GM15510 (cell line): ENCODE data around the gene MAP6.

Experiments
- POLR2A ChIP-seq: IDR thresholded peaks from 3 replicates; pipeline ENCODE4 v1.6.1; 2011; ENCODE audit warnings: borderline replicate concordance; ENCODE audit not compliant: insufficient read length; ENCODE audit errors: extremely low read depth

MAP6 gene

GRCh38 chr11:75652936-75653335 lies 15.9 kb downstream of the MAP6 start:
- no peak for TF ChIP-seq POLR2A

- no peak for TF ChIP-seq POLR2A
Observed at GRCh38 chr11:75651218-75651617, 17.6 kb downstream of the MAP6 start.

- no peak for TF ChIP-seq POLR2A
Observed at GRCh38 chr11:75650167-75650723, 18.6 kb downstream of the MAP6 start.

- no peak for TF ChIP-seq POLR2A
Observed at GRCh38 chr11:75644946-75645345, 23.9 kb downstream of the MAP6 start.

DNA sequence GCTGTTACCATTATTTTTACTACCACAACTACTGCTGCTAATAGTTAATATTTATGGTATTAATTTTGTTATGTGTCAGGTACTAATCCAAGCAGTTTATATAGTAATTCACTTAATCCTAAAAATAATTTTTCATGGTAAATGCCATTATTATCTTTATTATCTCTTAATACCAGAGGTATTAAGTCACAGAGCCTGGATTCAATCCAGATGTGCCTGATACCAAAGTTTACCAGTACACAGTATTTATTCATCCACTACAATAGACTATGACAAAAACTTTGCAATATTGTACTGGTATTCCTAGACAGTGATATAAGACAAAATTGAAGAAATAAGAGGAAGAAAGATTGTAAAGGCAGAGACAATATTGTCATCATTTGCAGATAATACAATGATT lies 24.5 kb downstream of the MAP6 start:
- no peak for TF ChIP-seq POLR2A

- TF ChIP-seq POLR2A, result no peak
Observed at GRCh38 chr11:75642402-75643113, 26.3 kb downstream of the MAP6 start.

- TF ChIP-seq POLR2A, result no peak
Observed at GRCh38 chr11:75639762-75640181, 29.1 kb downstream of the MAP6 start.

GRCh38 chr11:75637998-75638397 lies 30.8 kb downstream of the MAP6 start:
- no peak for TF ChIP-seq POLR2A

GRCh38 chr11:75635066-75635862 lies 33.6 kb downstream of the MAP6 start:
- no peak for TF ChIP-seq POLR2A

GRCh38 chr11:75633409-75634066 lies 35.3 kb downstream of the MAP6 start:
- no peak for TF ChIP-seq POLR2A

DNA sequence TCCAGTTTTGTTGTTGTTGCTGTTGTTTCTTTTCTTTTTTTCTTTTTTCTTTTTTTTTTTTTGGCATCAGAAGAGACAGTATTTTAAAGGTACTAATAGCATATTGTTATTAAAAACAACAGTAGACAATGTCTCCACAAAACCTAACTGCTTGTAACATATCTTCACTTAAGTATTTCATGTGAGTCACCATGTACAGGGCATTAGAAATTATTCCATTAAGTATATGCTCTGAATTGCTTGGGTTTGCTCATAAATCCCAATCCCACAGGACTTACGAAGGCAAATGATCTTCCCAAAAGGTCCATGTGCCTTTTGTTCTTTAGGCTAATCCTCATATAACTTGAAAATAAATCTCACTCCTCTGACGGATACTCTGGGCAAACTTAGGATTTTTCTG lies 35.9 kb downstream of the MAP6 start:
- no peak for TF ChIP-seq POLR2A

DNA sequence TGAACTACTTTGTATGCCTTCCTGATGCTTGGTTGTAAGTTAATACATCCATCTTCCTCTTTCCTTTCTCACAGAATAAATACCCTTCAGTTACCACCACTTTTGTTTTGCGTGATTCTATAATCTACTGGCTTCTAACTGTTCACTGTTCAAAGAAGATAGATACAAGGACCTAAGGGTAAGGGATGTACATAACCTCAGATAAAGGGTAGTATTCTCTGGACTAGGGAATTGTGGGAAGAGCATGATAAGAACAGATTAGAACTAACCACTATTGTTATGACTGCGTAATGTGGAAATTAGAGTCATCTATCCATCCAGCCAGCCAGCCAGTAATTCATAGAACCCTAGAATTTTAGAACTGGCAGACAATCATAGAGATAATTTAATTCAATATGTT lies 36.4 kb downstream of the MAP6 start:
- no peak for TF ChIP-seq POLR2A

GRCh38 chr11:75631086-75631730 lies 37.6 kb downstream of the MAP6 start:
- no peak for TF ChIP-seq POLR2A

DNA sequence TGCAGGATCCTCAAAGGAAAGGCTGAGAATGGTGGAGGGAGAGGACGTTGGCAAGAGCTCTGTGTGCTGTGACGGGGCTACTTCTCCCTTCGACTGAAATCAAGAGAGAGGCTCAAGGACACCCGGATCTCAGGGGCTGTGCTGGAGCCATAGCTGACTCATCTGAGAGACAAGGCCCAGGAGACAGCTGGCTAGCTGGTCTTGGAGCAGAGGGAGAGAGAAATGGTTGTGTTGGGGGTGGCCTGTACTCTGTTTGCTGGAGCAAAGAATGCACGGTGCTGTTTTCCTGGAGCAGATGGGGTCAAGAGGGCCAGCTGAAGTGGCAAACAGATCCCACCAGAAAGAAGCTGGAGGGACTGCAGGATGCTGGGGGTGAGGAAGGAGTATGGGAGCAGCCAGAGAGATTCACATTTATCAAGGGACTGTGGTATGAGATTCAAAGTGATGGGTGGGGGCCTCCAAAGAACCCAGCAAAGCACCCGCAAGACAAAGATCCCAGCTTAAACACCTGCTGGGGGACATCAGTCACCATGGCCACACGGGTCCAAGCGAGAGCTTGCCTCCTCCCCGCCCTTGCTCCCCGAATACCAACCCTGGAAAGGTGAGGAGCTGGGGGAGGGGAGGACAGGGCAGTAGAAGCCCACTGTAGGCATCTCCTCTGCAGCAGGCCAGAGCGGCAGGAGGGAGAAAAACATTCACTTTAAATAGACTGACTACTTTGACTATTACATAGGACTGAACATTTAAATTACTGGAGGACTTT lies 40.8 kb downstream of the MAP6 start:
- TF ChIP-seq POLR2A, result no peak

- TF ChIP-seq POLR2A, result no peak
Observed at GRCh38 chr11:75626889-75627529, 41.8 kb downstream of the MAP6 start.
